Mesenchymal stem cell (in vitro differentiated cells and primary cell): ENCODE results near the gene UAP1L1.

Experiments
- DNase-seq: peaks from one replicate; pipeline ENCODE4 v3.0.0-alpha.2; 2013
- H2AFZ ChIP-seq: one replicate; pipeline ENCODE4 v1.6.1; 2013; ENCODE audit warnings: low read depth, mild to moderate bottlenecking, control low read depth, inconsistent platforms, low read length, moderate library complexity
- H2AK5ac ChIP-seq: 2 replicates; pipeline ENCODE4 v1.6.1; 2013; ENCODE audit warnings: low read length, moderate library complexity, mild to moderate bottlenecking, inconsistent platforms; ENCODE audit not compliant: severe bottlenecking
- H2BK120ac ChIP-seq: one replicate; pipeline ENCODE4 v1.6.1; 2013; ENCODE audit warnings: low read depth, mild to moderate bottlenecking, inconsistent platforms, low read length, moderate library complexity
- H2BK12ac ChIP-seq, 2 experiments: one replicate each; pipeline ENCODE4 v1.6.1; 2013; ENCODE audit warnings: inconsistent platforms in 2 of 2, low read length in 2 of 2, mild to moderate bottlenecking in 2 of 2, moderate library complexity in 2 of 2, control low read depth in 1 of 2
- H2BK15ac ChIP-seq: one replicate; pipeline ENCODE4 v1.6.1; 2013; ENCODE audit warnings: mild to moderate bottlenecking, low read depth, inconsistent platforms; ENCODE audit not compliant: poor library complexity, severe bottlenecking
- H2BK5ac ChIP-seq: 2 replicates; pipeline ENCODE4 v1.6.1; 2013; ENCODE audit warnings: low read depth, mild to moderate bottlenecking, low read length, control low read depth, inconsistent platforms; ENCODE audit not compliant: poor library complexity, severe bottlenecking
- H3K14ac ChIP-seq, 2 experiments: one replicate each; pipeline ENCODE4 v1.6.1; 2013; ENCODE audit warnings: inconsistent platforms in 2 of 2, low read length in 2 of 2, control low read depth in 1 of 2, mild to moderate bottlenecking in 1 of 2, moderate library complexity in 1 of 2
- H3K18ac ChIP-seq, 2 experiments: one replicate each; pipeline ENCODE4 v1.6.1; 2013; ENCODE audit warnings: inconsistent platforms in 2 of 2, low read length in 2 of 2, control low read depth in 1 of 2, low read depth in 1 of 2, mild to moderate bottlenecking in 1 of 2
- H3K23ac ChIP-seq, 2 experiments: one replicate each; pipeline ENCODE4 v1.6.1; 2013; ENCODE audit warnings: inconsistent platforms in 2 of 2, low read length in 2 of 2, mild to moderate bottlenecking in 2 of 2, moderate library complexity in 2 of 2, control low read depth in 1 of 2
- H3K27ac ChIP-seq: 2 replicates; pipeline ENCODE4 v1.5.1; 2013; ENCODE audit warnings: mild to moderate bottlenecking, moderate library complexity, low read length, control low read depth, inconsistent platforms; ENCODE audit not compliant: poor library complexity, severe bottlenecking
- H3K27me3 ChIP-seq, 2 experiments: 2 replicates each; pipeline versions ENCODE4 v1.6.1 to v1.7.0; 2013; ENCODE audit warnings: low read length in 2 of 2, mild to moderate bottlenecking in 2 of 2, moderate library complexity in 2 of 2, control low read depth in 1 of 2, inconsistent platforms in 1 of 2; ENCODE audit not compliant: control insufficient read depth in 1 of 2, insufficient read depth in 1 of 2
- H3K36me3 ChIP-seq, 2 experiments: 2 replicates each; pipeline versions ENCODE4 v1.6.1 to v1.7.0; 2013; ENCODE audit warnings: low read length in 2 of 2, control low read depth in 1 of 2, inconsistent platforms in 1 of 2, low read depth in 1 of 2, mild to moderate bottlenecking in 1 of 2; ENCODE audit not compliant: insufficient read depth in 2 of 2, control insufficient read depth in 1 of 2
- H3K4ac ChIP-seq, 2 experiments: one replicate each; pipeline ENCODE4 v1.6.1; 2013; ENCODE audit warnings: inconsistent platforms in 2 of 2, low read length in 2 of 2, mild to moderate bottlenecking in 2 of 2, moderate library complexity in 2 of 2, control low read depth in 1 of 2, low read depth in 1 of 2
- H3K4me1 ChIP-seq: 2 replicates; pipeline ENCODE4 v1.6.1; 2013; ENCODE audit warnings: low read depth, low read length, control low read depth; ENCODE audit not compliant: control insufficient read depth, insufficient read depth
- H3K4me2 ChIP-seq: 2 replicates; pipeline ENCODE4 v1.6.1; 2013; ENCODE audit warnings: low read length, mild to moderate bottlenecking, inconsistent platforms; ENCODE audit not compliant: poor library complexity, severe bottlenecking
- H3K4me3 ChIP-seq, 2 experiments: 2 replicates each; pipeline versions ENCODE4 v1.5.1 to v1.7.0; 2013; ENCODE audit warnings: low read length in 2 of 2, mild to moderate bottlenecking in 2 of 2, control low read depth in 1 of 2, low read depth in 1 of 2; ENCODE audit not compliant: insufficient read depth in 1 of 2
- H3K79me1 ChIP-seq: replicated peaks from 2 replicates; pipeline ENCODE4 v1.6.1; 2013; ENCODE audit warnings: mild to moderate bottlenecking, control low read depth, low read length, inconsistent platforms; ENCODE audit not compliant: poor library complexity, severe bottlenecking
- H3K9ac ChIP-seq: 2 replicates; pipeline ENCODE4 v1.7.0; 2013; ENCODE audit warnings: mild to moderate bottlenecking, low read length, moderate library complexity
- H3K9me3 ChIP-seq: 2 replicates; pipeline ENCODE4 v1.7.0; 2013; ENCODE audit warnings: mild to moderate bottlenecking, low read length; ENCODE audit not compliant: control insufficient read depth
- H4K8ac ChIP-seq: one replicate; pipeline ENCODE4 v1.6.1; 2013; ENCODE audit warnings: inconsistent platforms, mild to moderate bottlenecking, low read length, moderate library complexity
- H4K91ac ChIP-seq: one replicate; pipeline ENCODE4 v1.6.1; 2013; ENCODE audit warnings: mild to moderate bottlenecking, low read length, inconsistent platforms
- WGBS: methylation state at CpG from one replicate; pipeline ENCODE4 v1.1.7; 2013; ENCODE audit warnings: mixed read lengths; 5-methylcytosine and 5-hydroxymethylcytosine counted together

UAP1L1 gene

DNA sequence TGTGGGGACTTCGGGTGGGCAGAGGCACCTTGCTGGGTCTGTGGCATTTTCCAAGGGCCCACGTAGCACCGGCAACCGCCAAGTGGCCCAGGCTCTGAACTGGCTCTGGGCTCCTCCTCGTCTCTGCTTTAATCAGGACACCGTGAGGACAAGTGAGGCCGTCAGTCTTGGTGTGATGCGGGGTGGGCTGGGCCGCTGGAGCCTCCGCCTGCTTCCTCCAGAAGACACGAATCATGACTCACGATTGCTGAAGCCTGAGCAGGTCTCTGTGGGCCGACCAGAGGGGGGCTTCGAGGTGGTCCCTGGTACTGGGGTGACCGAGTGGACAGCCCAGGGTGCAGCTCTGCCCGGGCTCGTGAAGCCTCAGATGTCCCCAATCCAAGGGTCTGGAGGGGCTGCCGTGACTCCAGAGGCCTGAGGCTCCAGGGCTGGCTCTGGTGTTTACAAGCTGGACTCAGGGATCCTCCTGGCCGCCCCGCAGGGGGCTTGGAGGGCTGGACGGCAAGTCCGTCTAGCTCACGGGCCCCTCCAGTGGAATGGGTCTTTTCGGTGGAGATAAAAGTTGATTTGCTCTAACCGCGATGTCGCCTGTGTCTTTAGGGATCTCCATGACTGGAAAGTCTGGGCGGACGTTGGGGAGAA lies 31.4 kb downstream of the UAP1L1 start:
- Histone ChIP-seq H3K9me3 (no peaks in the 10 kb centered on the region), H2AFZ (no peak overlapping the region), H3K4me1 (peaks cover 3% of the 10 kb centered on the region), H2BK15ac (no peak overlapping the region), H2BK12ac (no peak overlapping the region), H3K27ac (no peak overlapping the region), H4K91ac (no peak overlapping the region), H3K23ac (no peak overlapping the region), H3K27me3 (no peaks in the 10 kb centered on the region), H3K18ac (no peak overlapping the region), H3K4ac (no peak overlapping the region), H2AK5ac (no peak overlapping the region), H3K4me3 (no peak overlapping the region), H3K9ac (no peak overlapping the region), H3K4me2 (no peak overlapping the region), H2BK5ac (no peak overlapping the region), H3K36me3 (peaks cover 83 to 95% of the 10 kb centered on the region in 2 experiments), H3K79me1 (peaks cover 20% of the 10 kb centered on the region), H4K8ac (no peak overlapping the region), H2BK120ac (no peak overlapping the region), H3K14ac (no peak overlapping the region)
- no peak for DNase-seq
- whole genome bisulfite sequencing, result 92% methylated on average over 29 of the region's 29 CpGs

- no peak overlapping the region for H2BK15ac ChIP-seq
- no peak overlapping the region for H3K4me2 ChIP-seq
- no peak overlapping the region for H3K18ac ChIP-seq
- no peak overlapping the region for H2AFZ ChIP-seq
- 93% methylated on average over 34 of the region's 34 CpGs for WGBS
- peaks cover 8% of the 10 kb centered on the region for H3K4me1 ChIP-seq
- no peak overlapping the region for H2BK12ac ChIP-seq
- peak overlapping the region; percentile 47 for H4K91ac ChIP-seq
- H3K4ac ChIP-seq, result no peak overlapping the region
- no peak overlapping the region for H2AK5ac ChIP-seq
- peaks cover 19% of the 10 kb centered on the region for H3K79me1 ChIP-seq
- H3K9me3 ChIP-seq, result no peaks in the 10 kb centered on the region
- no peak overlapping the region for H3K27ac ChIP-seq
- peaks cover 77 to 90% of the 10 kb centered on the region in 2 experiments for H3K36me3 ChIP-seq
- H3K4me3 ChIP-seq, result no peak overlapping the region
- no peak overlapping the region for H4K8ac ChIP-seq
- no peaks in the 10 kb centered on the region for H3K27me3 ChIP-seq
- H3K14ac ChIP-seq, result no peak overlapping the region
- DNase-seq, result no peak
- no peak overlapping the region for H3K9ac ChIP-seq
- no peak overlapping the region for H2BK120ac ChIP-seq
- H2BK5ac ChIP-seq, result no peak overlapping the region
- no peak overlapping the region for H3K23ac ChIP-seq
Observed at GRCh38 chr9:137109250-137110146, 32.2 kb downstream of the UAP1L1 start.

GRCh38 chr9:137110147-137110910 lies 33.0 kb downstream of the UAP1L1 start:
- H3K14ac ChIP-seq, result no peak overlapping the region
- peaks cover 15% of the 10 kb centered on the region for H3K79me1 ChIP-seq
- no peak overlapping the region for H2AFZ ChIP-seq
- no peak overlapping the region for H3K23ac ChIP-seq
- H3K9me3 ChIP-seq, result no peaks in the 10 kb centered on the region
- no peak overlapping the region for H3K4me3 ChIP-seq
- no peak overlapping the region for H3K9ac ChIP-seq
- no peak overlapping the region for H3K4ac ChIP-seq
- no peaks in the 10 kb centered on the region for H3K27me3 ChIP-seq
- no peak overlapping the region for H4K8ac ChIP-seq
- H2BK5ac ChIP-seq, result no peak overlapping the region
- WGBS, result 96% methylated on average over 38 of the region's 38 CpGs
- H3K36me3 ChIP-seq, result peaks cover 70 to 82% of the 10 kb centered on the region in 2 experiments
- no peak overlapping the region for H4K91ac ChIP-seq
- H3K18ac ChIP-seq, result no peak overlapping the region
- DNase-seq, result no peak
- H2BK15ac ChIP-seq, result no peak overlapping the region
- no peak overlapping the region for H2BK120ac ChIP-seq
- H3K4me1 ChIP-seq, result peaks cover 16% of the 10 kb centered on the region
- no peak overlapping the region for H2BK12ac ChIP-seq
- no peak overlapping the region for H2AK5ac ChIP-seq
- no peak overlapping the region for H3K4me2 ChIP-seq
- H3K27ac ChIP-seq, result no peak overlapping the region
